SHP77 (cell line): ENCODE data around the gene VASH2.
A peak's percentile ranks its signal among the peaks of the same experiment; 100 is the strongest.
"Not testable (repeated sequence)": the region's sequence is repeated elsewhere in the genome, so short reads cannot be mapped to it uniquely, and the experiment has no call there.

Experiments used
- DNase-seq, 2 experiments: peaks; one replicate each; lab custom pipeline; 2025; lab: John Stamatoyannopoulos, UW

Gene VASH2

DNA sequence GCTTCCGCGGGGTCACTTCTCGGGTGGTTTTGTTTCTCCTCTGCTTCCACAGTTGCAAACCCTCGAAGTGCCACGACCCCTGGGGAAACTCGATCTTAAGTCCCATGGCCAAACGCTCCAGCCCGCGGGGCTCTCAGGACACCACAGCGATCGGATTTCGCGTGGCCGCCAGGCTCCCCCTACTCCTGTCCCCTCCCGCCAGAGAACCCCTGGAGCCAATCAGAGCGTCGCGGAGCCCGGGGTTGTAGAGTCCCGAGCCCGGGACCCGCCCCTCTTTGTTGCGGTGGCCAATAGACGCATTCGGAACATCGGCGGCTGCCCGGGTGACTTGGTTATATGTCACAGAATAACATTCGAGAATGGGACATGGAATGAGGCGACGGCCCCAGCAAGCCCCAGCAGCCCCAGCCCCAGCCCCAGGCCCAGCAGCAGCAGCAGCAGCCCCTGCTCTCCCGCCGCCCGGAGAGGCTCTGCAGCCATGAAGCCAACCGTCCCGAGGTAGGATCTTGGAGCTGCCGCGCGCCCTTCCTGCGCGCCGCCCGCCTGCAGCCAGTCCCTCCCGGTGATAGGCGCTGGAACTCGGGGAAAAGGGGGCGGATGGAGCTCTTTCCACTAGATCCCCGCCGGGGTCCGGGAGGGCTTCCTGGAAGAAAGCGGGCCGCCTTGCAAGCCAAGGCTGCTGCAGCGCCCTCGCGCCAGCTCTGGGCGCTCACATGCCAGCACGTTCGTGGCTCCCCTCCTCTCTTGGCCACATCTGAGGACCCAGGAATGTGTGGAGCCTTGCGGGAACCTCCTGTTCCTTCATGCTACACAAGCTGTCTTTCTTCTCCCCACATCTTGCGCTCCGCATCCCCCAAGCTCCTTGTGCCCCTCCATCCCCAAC, at the start of gene VASH2:
TSS of gene VASH2 (plus strand) at position 299 of the 883 bp plus-strand sequence. CDS start 1,002 bp downstream, outside the sequence.
- DNase-seq, result peak; percentile 86 to 91

DNA sequence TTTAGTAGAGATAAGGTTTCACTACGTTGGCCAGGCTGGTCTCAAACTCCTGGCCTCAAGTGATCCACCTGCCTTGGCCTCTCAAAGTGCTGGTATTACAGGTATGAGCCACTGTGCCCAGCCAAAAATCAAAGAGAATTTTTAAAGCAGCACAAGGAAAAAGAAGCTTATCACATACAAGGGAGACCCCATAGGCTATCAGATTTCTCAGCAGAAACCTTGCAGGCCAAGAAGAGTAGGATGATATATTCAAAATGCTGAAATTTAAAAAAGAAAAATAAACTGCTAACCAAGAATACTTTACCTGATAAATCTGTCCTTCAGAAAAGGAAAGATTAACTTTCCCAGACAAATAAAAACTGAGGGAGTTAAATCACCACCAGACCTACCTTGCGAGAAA, 49.1 kb upstream of the VASH2 start:
- no peak for DNase-seq

DNA sequence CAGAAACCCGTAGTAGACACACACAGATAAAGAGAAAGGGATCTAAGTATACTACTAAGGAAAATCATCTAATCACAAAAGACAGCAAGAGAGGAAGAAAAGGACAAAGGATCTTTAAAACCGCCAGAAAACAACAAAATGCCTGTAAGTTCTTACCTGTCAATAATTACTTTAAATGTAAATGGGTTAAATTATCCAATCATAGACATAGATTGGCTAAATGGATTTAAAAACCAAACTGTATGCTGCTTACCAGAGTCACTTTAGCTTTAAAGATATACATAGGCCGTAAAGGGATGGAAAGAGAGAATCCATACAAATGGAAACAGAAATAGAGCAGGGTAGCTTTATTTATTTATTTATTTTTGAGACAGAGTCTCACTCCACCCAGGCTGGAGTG, 48.3 kb upstream of the VASH2 start:
- no peak for DNase-seq

DNA sequence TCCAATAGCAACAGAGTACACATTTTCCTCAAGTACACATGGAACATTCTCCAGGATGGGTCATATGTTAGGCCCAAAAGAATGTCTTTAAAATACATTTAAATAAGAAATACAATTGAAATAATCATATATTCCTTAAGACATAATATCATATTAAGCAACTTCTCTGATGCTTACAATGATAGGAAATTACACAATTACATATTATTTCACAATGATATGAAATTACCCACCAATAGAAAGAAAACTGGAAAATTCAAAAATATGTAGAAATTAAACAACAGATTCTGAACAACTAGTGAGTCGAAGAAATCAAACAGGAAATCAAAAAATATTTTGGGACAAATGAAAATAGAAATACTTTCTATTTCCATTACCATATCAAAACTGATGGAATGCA, 46.7 kb upstream of the VASH2 start:
- DNase-seq, result no peak

DNA sequence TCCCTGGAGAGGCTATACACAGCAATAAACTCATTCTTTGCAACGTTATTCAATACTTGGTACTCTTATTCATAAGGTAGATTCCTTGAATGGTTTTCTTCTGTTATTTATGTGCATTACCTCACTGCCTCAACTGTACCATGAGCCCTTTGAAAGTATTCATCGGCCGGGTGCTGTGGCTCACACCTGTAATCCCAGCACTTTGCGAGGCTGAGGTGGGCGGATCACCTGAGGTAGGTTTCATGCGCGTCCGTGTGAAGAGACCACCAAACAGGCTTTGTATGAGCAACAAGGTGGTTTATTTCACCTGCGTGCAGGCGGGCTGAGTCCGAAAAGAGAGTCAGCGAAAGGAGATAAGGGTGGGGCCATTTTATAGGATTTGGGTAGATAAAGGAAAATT, 42.3 kb upstream of the VASH2 start:
- not testable (repeated sequence) for DNase-seq

DNA sequence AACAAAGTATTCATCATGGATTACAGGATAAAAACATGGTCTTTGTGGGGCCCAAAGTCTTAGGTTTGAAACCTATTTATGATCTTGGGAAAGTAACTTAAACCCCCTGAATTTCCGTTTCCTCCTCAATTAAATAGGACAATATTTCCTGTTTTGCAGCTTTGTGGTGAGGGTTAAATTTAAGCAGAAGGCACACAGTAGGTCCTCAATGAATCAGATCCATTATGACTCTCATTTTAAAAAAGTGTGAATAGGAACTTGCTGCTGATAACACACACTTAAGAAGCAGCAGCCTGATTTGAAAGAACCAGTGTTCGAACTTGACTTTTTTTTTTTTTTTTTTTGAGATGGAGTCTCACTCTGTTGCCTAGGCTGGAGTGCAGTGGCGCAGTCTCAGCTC, 41.4 kb upstream of the VASH2 start:
- no peak for DNase-seq

DNA sequence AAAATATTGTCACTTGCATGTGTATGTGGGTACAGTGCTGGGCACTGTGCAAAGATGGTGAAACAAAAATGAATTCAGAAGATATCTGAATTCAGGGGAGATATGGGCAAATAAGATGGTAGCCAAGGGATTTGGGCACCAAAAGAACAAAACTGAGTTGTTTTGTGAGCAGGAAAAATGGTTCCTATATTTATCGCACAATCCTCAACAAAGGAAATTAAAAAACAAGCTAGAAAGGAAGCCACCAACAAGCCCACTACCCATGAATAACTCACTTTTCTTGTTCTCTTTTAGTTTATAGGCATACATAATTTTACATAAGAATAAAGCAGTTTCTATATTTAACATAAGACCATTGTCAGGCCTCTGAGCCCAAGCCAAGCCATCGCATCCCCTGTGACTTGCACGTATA, 40.7 kb upstream of the VASH2 start:
- no peak for DNase-seq

DNA sequence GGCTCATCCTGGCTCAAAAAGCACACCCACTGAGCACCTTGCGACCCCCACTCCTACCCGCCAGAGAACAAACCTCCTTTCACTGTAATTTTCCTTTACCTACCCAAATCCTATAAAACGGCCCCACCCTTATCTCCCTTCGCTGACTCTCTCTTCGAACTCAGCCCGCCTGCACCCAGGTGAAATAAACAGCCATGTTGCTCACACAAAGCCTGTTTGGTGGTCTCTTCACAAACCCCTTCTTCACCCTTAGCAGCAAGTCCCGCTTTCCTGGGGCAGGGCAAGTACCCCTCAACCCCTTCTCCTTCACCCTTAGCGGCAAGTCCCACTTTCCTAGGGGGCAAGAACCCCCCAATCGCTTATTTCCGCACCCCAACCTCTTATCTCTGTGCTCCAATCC, 40.1 kb upstream of the VASH2 start:
- not testable (repeated sequence) for DNase-seq

DNA sequence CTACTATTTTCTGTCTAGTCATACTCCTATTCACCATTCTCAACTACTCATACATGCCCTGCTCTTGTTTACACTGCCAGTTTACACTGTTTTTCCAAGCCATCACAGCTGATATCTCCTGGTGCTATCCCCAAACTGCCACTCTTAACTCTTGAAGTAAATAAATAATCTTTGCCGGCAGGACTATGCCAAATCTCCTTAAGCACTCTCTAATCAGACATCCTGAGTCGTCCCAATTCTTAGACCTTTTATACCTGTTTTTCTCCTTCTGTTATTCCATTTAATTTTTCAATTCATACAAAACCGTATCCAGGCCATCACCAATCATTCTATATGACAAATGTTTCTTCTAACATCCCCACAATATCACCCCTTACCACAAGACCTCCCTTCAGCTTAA, 36.7 kb upstream of the VASH2 start:
- DNase-seq, result not testable (repeated sequence)

DNA sequence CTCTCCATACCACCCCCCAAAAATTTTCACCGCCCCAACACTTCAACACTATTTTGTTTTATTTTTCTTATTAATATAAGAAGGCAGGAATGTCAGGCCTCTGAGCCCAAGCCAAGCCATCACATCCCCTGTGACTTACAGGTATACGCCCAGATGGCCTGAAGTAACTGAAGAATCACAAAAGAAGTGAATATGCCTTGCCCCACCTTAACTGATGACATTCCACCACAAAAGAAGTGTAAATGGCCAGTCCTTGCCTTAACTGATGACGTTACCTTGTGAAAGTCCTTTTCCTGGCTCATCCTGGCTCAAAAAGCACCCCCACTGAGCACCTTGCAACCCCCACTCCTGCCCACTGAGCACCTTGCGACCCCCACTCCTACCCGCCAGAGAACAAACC, 36.2 kb upstream of the VASH2 start:
- not testable (repeated sequence) for DNase-seq

DNA sequence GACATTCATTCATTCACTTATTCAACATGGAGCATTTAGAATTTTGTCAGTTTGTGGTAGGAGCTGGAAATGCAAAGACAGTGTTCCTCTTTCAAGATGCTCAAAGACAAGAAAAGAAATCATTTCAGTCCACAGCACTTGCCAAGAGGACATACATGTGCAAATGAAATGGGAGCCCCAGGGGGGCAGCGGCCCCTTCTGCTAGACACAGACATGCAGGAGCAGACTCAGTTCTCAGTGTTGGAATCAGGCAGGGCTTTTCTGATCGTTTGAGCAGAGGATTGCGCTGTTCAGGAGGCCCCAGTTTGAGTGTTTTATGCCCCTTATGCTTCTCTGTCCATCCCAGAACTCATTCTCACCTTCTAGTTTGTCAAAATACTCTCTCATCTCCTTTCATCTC, 35.6 kb upstream of the VASH2 start:
- no peak for DNase-seq

DNA sequence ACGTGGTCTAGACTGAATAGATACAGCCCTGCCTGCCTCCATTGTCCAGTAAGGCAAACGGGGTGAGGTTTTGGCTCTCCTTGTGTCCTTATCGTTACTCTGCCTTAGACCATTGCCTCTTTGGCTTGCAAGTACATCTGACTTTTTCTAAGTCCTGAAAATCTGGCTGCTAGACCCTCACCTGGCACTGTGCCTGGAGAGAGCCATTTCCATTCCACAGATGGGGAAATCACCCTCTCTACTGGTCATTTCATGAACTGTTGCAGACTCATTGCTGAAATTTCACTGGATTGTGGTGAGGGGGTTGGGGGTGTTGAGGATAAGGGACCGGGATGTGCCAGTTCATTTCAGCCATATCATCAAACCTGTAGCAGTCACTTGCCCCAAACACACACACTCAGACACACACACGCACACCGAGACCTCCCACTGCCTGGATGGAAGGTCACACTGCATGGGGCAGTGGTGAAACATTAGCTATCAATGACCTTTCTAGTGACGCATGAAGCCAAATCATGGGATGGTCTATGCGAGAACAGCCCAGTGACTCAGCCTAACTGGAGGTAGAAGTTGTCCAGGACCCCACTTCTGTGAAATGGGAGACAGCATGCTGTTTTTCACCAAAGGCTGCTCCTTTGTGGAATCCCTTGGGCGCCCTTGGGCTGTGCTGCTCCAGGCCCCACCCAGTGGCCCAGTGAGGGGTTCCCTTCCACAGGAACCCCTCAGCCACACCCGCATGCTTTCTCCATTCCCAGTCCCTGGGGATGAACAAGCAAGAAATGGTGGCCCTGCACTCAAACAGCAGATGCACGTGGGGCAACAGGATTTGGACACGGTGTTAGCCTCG, 34.9 kb upstream of the VASH2 start:
- DNase-seq, result peak; percentile 42 to 54

DNA sequence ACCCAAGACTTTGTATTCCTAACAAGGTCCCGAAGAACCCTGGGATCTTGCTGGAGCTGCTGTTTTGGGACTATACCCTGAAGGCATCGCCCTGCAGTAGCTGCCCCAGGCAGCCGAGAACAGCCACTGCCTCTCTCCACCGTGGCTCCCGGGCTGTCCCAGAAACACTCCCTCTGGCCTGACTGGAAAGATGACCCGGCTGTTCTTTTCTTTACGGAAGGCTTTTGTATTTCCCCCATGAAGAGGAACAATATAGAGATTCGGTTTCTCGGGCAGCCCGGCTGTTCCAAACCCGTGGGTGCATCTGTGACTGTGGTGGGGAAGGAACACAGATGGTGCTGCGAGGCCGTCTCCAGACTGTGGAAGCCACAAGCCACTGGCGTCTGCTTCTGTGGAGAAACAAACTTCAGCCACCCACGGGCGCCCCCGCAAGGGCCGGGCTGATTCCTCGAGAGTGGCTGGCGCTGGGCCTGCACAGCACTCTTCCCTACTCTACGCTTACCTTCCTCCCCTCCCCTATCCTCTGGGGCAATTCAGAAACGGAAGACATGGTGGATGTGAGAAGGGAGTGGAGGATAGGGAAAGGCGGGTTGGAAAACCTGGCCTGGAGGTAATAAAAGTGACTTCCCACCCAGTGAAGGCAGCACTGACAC, 33.7 kb upstream of the VASH2 start:
- DNase-seq, result no peak

DNA sequence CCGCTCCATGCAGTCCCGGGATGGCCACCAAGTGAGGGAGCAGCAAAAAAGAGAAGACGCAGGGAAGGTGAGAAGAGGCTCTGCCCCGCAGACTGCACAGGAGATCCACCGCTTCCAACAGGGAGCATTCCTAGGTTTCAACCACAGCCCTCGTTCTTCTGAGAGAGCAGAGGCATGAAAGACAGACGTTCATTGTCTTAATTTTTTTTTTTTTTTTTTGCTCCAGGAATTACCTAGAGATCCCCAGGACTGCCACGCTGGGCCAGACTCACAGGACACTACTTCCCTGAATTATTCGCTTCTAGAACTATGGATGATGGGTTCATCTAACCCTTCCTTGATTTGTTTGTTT, 33.2 kb upstream of the VASH2 start:
- DNase-seq, result no peak

DNA sequence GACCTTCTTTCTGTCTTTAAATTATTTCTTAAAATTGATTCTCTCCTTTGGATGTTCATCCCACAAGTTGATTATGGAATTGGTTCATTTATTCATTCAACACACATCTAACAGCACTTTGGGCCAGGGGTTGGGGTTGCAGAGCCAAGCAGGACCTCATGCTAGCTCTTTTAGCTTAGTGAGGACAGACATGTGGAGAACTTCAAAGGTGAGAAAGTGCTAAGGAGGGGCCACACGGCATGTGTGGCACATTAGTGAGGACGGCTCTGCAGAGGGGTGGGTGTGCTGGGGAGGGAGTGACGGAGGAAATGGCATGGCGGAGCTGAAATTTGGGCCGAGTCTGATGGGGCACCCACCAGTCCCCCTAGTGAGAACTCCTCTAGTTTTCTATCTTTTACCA, 32.5 kb upstream of the VASH2 start:
- DNase-seq, result no peak

DNA sequence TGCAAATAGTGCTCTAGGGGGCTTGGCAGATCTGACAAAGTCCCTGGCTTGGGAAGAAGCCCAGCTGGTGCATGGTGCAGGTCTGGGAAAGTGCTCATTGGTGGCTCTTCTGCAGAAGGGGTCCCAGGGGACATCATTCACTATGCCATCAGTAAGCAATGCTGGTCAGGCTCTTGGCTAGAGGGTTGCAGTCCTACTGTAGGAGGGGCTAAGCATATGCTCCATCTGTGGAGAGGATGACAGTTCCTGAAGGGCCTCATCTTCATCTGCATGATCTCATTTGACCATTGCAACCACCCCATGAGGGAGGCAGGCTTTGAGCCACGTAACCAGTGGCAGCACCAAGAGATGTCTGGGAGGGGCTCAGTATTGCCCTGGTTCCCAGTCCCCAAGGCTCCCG, 31.5 kb upstream of the VASH2 start:
- no peak for DNase-seq

DNA sequence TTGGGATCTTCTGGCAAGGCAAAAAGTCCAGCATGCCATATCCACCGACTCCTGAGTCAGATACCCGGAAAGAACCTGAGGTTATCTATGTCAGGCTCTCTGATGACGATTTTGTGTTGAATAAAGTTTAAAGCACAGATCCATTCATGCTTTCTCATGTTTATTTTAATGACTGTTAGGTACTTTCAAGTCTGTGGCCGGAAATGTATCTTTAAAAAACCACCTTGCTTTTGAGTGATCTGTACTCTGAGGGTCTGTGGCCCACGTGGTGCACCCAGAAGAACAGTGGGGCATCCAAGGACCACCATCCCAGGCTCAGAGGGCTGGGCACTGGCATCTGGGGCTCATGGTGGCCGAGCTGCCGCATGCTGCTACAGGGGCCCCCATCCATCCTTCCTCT, 30.1 kb upstream of the VASH2 start:
- DNase-seq, result no peak

DNA sequence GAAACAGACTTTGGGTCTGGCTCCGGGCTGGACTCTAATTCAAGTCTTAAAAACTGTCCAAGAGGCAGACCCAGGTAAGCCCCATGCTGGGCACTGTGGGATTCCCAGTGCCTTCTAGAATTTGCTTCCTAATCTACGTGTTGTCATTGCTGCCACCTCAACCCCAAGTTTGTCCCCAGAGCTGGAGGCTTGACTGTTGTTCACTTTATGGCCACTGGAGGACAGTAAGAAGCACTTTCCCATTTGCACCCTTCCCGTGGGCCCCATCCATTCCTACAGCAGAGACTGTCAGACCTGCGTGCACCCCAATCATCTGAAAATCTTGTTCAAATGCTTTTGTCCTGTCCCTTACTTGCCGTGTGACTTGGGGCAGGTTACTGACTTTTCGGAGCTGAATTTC, 29.4 kb upstream of the VASH2 start:
- no peak for DNase-seq

DNA sequence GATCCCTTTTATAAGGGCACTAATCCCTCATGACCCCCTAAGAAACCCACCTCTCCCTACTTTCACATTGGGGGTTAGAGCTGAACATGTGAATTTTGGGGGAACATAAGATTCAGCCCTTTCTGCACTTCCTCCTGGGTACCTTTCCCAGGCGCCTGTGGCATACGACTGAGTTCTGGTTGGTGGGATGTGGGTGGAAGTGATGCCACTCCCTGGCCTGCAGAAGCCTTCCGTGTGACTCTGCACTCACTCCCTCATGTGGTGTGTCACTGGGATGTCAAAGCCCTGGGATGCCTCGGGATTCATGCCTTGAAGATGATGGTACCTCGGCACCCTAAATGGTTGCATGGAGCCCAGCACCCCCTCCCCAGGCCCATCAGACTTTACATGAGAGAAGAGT, 28.3 kb upstream of the VASH2 start:
- no peak for DNase-seq

DNA sequence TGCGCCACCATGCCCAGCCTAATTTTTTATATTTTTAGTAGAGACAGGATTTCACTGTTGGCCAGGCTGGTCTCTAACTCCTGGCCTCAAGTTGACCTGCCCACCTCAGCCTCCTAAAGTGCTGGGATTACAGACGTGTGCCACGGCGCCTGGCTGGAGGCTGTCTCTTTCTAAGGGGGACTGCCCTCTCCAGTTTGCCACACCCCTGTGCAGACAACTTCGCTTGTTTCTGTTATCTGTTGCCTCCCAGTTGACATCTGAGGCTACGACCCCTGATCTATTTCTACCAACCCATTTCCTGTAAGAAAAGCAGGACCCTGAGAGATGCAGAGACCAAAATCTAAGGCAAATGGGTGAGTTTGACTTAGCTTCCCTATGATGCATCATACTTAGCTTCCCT, 24.0 kb upstream of the VASH2 start:
- no peak for DNase-seq

DNA sequence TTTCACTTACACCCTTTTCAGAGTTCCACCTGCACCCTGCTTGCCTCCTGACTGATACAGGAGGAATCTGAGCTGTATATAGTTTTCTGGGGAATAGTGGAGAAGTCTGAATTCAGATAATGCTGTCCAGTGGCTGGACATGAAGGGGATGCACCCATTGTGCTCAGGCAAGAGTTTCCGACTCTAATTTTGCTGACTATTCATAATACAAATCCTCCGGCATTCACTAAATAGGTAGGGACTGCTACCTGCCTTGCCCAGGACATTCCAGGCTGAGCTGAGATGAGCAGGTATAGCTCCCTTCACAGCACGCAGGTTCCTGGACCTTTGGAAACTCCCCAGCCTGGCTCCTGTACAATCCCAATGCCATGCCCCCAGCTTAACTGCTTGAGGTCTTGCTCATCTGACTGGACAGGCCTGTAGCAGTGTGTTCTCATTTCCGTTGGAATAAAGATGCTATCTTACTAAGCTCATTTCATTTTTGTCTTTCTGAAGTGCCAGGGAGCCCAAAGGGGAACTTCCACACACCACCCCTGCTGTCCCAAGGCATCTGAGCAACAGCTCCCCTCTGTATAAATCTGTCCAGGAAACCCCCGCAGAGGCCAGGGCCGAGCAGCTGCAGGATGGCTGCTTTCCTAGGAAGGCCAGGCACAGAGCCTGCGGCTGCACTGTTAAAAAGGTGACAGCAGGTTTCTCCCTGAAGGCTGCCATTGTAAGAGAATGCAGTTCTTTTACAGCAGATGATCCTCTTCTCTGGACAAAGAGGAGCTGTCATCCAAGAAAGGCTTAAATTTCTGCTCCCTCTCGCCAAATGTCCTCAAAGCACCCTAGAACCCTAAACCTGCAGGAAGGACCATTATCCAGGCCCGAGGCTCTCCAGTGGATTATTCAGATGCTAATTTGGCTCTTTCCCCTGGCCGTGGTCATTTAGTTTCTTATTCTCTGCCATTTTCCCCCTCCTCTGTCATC, 21.7 kb upstream of the VASH2 start:
- no peak for DNase-seq
